HEK293 (cell line): ENCODE data around the gene B4GALT4.

Experiments used
- CTCF ChIP-seq: fragments of 450-650 bp; formaldehyde crosslinking; IDR thresholded peaks from 2 replicates; pipeline ENCODE4 v1.5.1; 2016; ENCODE audit warnings: missing biosample characterization, missing genetic modification characterization
- SP2 ChIP-seq: fragments of 450-650 bp; formaldehyde crosslinking; IDR thresholded peaks from 2 replicates; pipeline ENCODE4 v1.5.1; 2016; ENCODE audit warnings: missing biosample characterization, missing genetic modification characterization
- ZFP37 ChIP-seq: fragments of 450-650 bp; formaldehyde crosslinking; IDR thresholded peaks from 2 replicates; pipeline ENCODE4 v1.5.1; 2016; ENCODE audit warnings: missing biosample characterization, missing genetic modification characterization
- ZNF555 ChIP-seq: fragments of 450-650 bp; formaldehyde crosslinking; conservative IDR thresholded peaks from 2 replicates; pipeline ENCODE4 v1.5.1; 2017; ENCODE audit warnings: missing biosample characterization, mild to moderate bottlenecking, missing genetic modification characterization, inconsistent platforms
- TF ChIP-seq, protein P1 (sequence below): fragments of 450-650 bp; formaldehyde crosslinking; IDR thresholded peaks from 2 replicates; pipeline ENCODE4 v1.5.1; 2016; ENCODE audit warnings: missing biosample characterization, missing genetic modification characterization

DNA sequence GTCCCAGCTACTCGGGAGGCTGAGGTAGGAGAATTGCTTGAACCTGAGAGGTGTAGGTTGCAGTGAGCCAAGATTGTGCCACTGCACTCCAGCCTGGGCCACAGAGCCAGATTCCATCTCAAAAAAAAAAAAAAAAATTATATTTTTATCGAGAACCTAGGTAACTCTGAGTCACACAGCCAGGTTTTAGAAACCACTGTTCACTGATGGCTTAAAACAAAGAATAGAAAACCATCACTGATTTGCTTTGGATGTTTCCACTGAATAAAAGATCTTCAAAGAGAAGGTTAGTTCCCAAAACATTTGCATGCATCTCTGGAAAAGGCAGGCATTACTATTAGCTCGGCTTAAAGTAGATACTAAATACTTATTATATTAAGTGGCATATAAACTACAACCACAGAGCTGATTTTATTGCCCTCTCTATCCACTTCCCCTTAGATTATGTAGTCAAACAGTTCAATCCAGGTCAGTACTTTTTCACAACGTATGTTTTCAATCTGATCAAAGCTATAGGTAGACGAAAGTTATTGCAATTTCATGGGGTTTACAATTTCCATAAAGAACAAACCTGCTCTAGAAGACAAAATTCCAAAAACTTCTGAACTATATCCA is 1.4 kb downstream of the B4GALT4 start:
- no peak for TF ChIP-seq ZFP37 (tag by site-specific recombination)
- TF ChIP-seq CTCF (tag by site-specific recombination), result no peak
- TF ChIP-seq, protein P1, sequence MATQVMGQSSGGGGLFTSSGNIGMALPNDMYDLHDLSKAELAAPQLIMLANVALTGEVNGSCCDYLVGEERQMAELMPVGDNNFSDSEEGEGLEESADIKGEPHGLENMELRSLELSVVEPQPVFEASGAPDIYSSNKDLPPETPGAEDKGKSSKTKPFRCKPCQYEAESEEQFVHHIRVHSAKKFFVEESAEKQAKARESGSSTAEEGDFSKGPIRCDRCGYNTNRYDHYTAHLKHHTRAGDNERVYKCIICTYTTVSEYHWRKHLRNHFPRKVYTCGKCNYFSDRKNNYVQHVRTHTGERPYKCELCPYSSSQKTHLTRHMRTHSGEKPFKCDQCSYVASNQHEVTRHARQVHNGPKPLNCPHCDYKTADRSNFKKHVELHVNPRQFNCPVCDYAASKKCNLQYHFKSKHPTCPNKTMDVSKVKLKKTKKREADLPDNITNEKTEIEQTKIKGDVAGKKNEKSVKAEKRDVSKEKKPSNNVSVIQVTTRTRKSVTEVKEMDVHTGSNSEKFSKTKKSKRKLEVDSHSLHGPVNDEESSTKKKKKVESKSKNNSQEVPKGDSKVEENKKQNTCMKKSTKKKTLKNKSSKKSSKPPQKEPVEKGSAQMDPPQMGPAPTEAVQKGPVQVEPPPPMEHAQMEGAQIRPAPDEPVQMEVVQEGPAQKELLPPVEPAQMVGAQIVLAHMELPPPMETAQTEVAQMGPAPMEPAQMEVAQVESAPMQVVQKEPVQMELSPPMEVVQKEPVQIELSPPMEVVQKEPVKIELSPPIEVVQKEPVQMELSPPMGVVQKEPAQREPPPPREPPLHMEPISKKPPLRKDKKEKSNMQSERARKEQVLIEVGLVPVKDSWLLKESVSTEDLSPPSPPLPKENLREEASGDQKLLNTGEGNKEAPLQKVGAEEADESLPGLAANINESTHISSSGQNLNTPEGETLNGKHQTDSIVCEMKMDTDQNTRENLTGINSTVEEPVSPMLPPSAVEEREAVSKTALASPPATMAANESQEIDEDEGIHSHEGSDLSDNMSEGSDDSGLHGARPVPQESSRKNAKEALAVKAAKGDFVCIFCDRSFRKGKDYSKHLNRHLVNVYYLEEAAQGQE (tag by site-specific recombination), result no peak
- no peak for TF ChIP-seq ZNF555 (tag by site-specific recombination)
- no peak for TF ChIP-seq SP2 (tag by site-specific recombination)
